ENCODE results near the gene CCL23.
"Not testable (repeated sequence)": the region's sequence is repeated elsewhere in the genome, so short reads cannot be mapped to it uniquely, and the experiment has no call there.

The CCL23 gene

GRCh38 chr17:36034127-36034526, 16.4 kb upstream of the CCL23 start:
- H3K27me3 ChIP-seq = peaks cover 37% of the 10 kb centered on the region
- no peak for DNase-seq
- H3K9me3 ChIP-seq = no peaks in the 10 kb centered on the region
- no peak for TF ChIP-seq CTCF (IDR thresholded peaks at IDR 0.05; ENCODE audit: low read depth, low read length)
- no peaks in the 10 kb centered on the region for H3K4me1 ChIP-seq
- no peak overlapping the region for H3K4me3 ChIP-seq (ENCODE audit: low read depth, low read length)
- H3K36me3 ChIP-seq = no peaks in the 10 kb centered on the region

- Histone ChIP-seq H3K4me1 (no peaks in the 10 kb centered on the region), H3K36me3 (no peaks in the 10 kb centered on the region), H3K9me3 (no peaks in the 10 kb centered on the region), H3K4me3 (ENCODE audit: low read depth, low read length) (no peak overlapping the region), H3K27me3 (peaks cover 47% of the 10 kb centered on the region)
- DNase-seq = no peak
- no peak for TF ChIP-seq CTCF (IDR thresholded peaks at IDR 0.05; ENCODE audit: low read depth, low read length)
These were observed 13.2 kb upstream of the CCL23 start for GRCh38 chr17:36030956-36031355.

- H3K36me3 ChIP-seq = no peaks in the 10 kb centered on the region
- H3K4me1 ChIP-seq = no peaks in the 10 kb centered on the region
- no peak for DNase-seq
- H3K9me3 ChIP-seq = no peaks in the 10 kb centered on the region; the same call in 1 of the 2 replicates
- TF ChIP-seq CTCF (IDR thresholded peaks at IDR 0.05; ENCODE audit: low read depth, low read length) = no peak
- no peak overlapping the region for H3K4me3 ChIP-seq (ENCODE audit: low read depth, low read length)
- H3K27me3 ChIP-seq = peaks cover 55% of the 10 kb centered on the region
These were observed 10.0 kb upstream of the CCL23 start for GRCh38 chr17:36027761-36028160.

DNA sequence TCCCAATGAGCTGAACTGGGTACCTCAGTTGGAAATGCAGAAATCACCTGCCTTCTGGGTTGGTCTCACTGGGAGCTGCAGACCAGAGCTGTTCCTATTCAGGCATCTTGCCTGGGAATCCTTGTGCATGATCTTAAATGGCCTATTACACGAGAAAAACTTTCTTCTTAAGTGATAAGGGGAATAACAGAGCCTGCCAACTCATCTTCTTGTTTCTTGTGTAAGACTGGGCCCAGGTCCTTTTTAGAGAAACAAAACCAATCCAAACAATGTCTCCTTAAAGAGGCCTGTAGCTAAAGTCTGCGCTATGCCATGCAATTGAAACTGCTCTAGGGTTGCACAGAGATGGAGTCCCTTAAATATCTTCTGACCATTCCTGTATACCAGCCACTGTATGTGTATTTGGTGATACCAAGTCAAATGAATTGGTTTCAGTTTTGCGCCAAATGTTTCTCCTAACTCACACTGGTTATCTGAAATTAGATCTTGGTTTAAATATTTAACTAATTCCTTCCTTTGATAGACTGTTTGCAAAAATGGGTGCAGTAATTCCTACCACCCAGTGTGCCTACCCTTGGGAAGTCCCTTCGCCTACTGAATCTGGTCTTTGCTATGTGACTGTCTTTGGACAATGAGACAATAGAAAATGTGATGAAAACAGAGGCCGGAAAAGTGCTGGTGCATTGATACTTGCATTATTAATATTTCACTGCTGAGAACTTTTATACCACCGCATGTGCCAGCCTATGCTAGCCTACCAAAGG, 6.5 kb upstream of the CCL23 start:
- peaks cover 45% of the 10 kb centered on the region for H3K27me3 ChIP-seq
- no peak for TF ChIP-seq CTCF (IDR thresholded peaks at IDR 0.05; ENCODE audit: low read depth, low read length)
- H3K9me3 ChIP-seq = no peaks in the 10 kb centered on the region; the same call in 1 of the 2 replicates
- H3K4me3 ChIP-seq (ENCODE audit: low read depth, low read length) = no peak overlapping the region
- H3K4me1 ChIP-seq = no peaks in the 10 kb centered on the region
- H3K36me3 ChIP-seq = no peaks in the 10 kb centered on the region
- no peak for DNase-seq

DNA sequence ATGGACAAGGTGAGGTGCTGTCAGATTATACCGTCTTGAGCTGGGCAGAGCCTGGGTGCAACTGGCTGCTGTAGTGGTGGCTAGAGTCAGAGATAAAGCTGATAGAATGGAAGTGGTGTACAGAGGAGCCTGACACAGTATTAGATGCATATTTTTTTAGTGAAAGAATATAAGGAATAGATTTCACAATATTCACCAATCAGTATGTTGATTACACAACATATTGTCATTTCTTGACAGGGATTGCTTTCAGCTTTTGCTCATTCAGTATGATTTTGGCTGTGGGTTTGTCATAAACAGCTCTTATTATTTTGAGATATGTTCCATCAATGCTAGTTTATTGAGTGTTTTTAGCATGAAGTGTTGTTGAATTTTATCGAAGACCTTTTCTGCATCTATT, 1.7 kb upstream of the CCL23 start:
- H3K36me3 ChIP-seq = no peaks in the 10 kb centered on the region
- no peak for TF ChIP-seq CTCF (IDR thresholded peaks at IDR 0.05; ENCODE audit: low read depth, low read length)
- no peak overlapping the region for H3K4me3 ChIP-seq (ENCODE audit: low read depth, low read length)
- no peaks in the 10 kb centered on the region for H3K4me1 ChIP-seq
- peaks cover 20% of the 10 kb centered on the region for H3K27me3 ChIP-seq
- H3K9me3 ChIP-seq = no peaks in the 10 kb centered on the region; the same call in 1 of the 2 replicates
- DNase-seq = no peak

GRCh38 chr17:36016555-36016954, 1.2 kb downstream of the CCL23 start:
- TF ChIP-seq CTCF (IDR thresholded peaks at IDR 0.05; ENCODE audit: low read depth, low read length) = no peak
- peaks cover 3% of the 10 kb centered on the region for H3K27me3 ChIP-seq
- H3K9me3 ChIP-seq = no peaks in the 10 kb centered on the region
- H3K4me1 ChIP-seq = no peaks in the 10 kb centered on the region
- DNase-seq = no peak
- H3K36me3 ChIP-seq = no peaks in the 10 kb centered on the region
- H3K4me3 ChIP-seq (ENCODE audit: low read depth, low read length) = no peak overlapping the region

DNA sequence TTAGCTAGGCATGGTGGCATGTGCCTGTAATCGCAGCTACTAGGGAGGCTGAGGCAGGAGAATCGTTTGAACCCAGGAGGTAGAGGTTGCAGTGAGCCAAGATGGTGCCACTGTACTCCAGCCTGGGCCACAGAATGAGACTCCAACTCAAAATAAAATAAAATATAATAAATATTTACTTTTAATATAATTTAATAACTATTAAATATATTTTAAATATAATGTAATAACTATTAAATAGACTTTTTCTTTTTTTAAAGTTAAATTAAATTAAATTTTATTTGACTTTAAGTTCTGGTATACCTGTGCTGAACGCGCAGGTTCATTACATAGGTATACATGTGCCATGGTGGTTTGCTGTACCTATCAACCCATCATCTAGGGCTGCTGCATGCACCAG, 1.9 kb downstream of the CCL23 start:
- not testable (repeated sequence) for H3K4me1 ChIP-seq; H3K36me3 ChIP-seq; H3K27me3 ChIP-seq; DNase-seq; H3K9me3 ChIP-seq; H3K4me3 ChIP-seq (ENCODE audit: low read depth, low read length)

Measured in BE2C (cell line).